AG04450 (cell line): ENCODE data around the gene MPZ. TPM values are rescaled to one million over a fixed set of nuclear protein-coding genes. Genes with fewer than 3 reads are reported as not detected.
"Not testable (repeated sequence)": the region's sequence is repeated elsewhere in the genome, so short reads cannot be mapped to it uniquely, and the experiment has no call there.

Experiments
- CTCF ChIA-PET: fragments of 300-600, 350-600 bp; formaldehyde crosslinking; extraction: SDS; loops from one replicate; lab custom pipeline; 2022; ENCODE audit warnings: antibody characterized with exemption, inconsistent platforms; lab: Charles Lee
- POLR2A ChIA-PET: fragments of 350-600 bp; formaldehyde crosslinking; extraction: SDS; loops from one replicate; lab custom pipeline; 2021; ENCODE audit warnings: antibody characterized with exemption, inconsistent platforms; lab: Yijun Ruan, JAX
- DNase-seq: peaks from one replicate; pipeline ENCODE4 v3.0.0-alpha.2; 2011; ENCODE audit warnings: low read depth, low spot score
- H3K27ac ChIP-seq: one replicate; pipeline ENCODE4 v1.5.1; 2012; ENCODE audit warnings: low read depth, low read length, control low read depth
- H3K27me3 ChIP-seq: one replicate; pipeline ENCODE4 v1.6.0; 2012; ENCODE audit warnings: low read length; ENCODE audit not compliant: control insufficient read depth, insufficient read depth
- H3K4me3 ChIP-seq: 2 replicates; pipeline ENCODE4 v1.5.1; 2011; ENCODE audit warnings: mild to moderate bottlenecking, low read depth, low read length, control low read depth
- H3K9me3 ChIP-seq: 2 replicates; pipeline ENCODE4 v1.5.1; 2012; ENCODE audit warnings: low read length; ENCODE audit not compliant: control insufficient read depth, insufficient read depth
- CTCF ChIP-seq: IDR thresholded peaks from 2 replicates; pipeline ENCODE4 v1.5.1; 2011; ENCODE audit warnings: low read depth, low read length, control low read depth, inconsistent platforms
- polyA plus RNA-seq: library from polyadenylated mRNA; depleted of rRNA; stranded (reverse); fragments of >200 nt; gene quantifications from 2 replicates; pipeline ENCODE4 v1.2.3, GENCODE V29; 2011

MPZ gene
- polyA plus RNA-seq, 1 experiment: 0.89 TPM

- CTCF ChIA-PET: no interaction called here
- H3K9me3 ChIP-seq: no peaks in the 10 kb centered on the region
- no peak overlapping the region for H3K4me3 ChIP-seq
- H3K27ac ChIP-seq: no peak overlapping the region
- POLR2A ChIA-PET: no interaction called here
- DNase-seq: no peak
- TF ChIP-seq CTCF: no peak
- H3K27me3 ChIP-seq: no peaks in the 10 kb centered on the region
Observed at GRCh38 chr1:161324020-161324419, 14.3 kb upstream of the MPZ start.

GRCh38 chr1:161315841-161316674, 6.3 kb upstream of the MPZ start:
- H3K4me3 ChIP-seq, H3K9me3 ChIP-seq, H3K27me3 ChIP-seq, H3K27ac ChIP-seq, DNase-seq, POLR2A ChIA-PET: not testable (repeated sequence)
- CTCF ChIA-PET: interaction anchor here (0.6 kb wide), 1 partner anchor 68 kb away, joined by 3 read pairs; no protein-coding TSS in a partner anchor

- Histone ChIP-seq H3K27ac (peak within 1 kb of the TSS; percentile 87), H3K9me3 (no peaks in the 10 kb centered on the region; the same call in 1 of the 2 replicates), H3K27me3 (peaks cover 12% of the 10 kb centered on the region), H3K4me3 (peak within 1 kb of the TSS; percentile 96)
- DNase-seq: peak; percentile 61
- TF ChIP-seq CTCF: peak; percentile 45
- ChIA-PET CTCF (interaction anchor here (0.6 to 1.8 kb wide), 7 partner anchors 13 to 123 kb away, joined by 3 to 7 read pairs (median 5); no protein-coding TSS in a partner anchor), POLR2A (interaction anchor here (0.7 to 1.5 kb wide), 4 partner anchors 89 to 129 kb away, joined by 3 to 12 read pairs (median 4); partner anchors contain the start of genes ADAMTS4 and TOMM40L)
Observed at GRCh38 chr1:161314201-161314981, 4.6 kb upstream of the MPZ start, which contains the start of gene SDHC. TSS of gene SDHC (plus strand) at chr1:161314381. CDS start at chr1:161314406, 25 bp downstream.

DNA sequence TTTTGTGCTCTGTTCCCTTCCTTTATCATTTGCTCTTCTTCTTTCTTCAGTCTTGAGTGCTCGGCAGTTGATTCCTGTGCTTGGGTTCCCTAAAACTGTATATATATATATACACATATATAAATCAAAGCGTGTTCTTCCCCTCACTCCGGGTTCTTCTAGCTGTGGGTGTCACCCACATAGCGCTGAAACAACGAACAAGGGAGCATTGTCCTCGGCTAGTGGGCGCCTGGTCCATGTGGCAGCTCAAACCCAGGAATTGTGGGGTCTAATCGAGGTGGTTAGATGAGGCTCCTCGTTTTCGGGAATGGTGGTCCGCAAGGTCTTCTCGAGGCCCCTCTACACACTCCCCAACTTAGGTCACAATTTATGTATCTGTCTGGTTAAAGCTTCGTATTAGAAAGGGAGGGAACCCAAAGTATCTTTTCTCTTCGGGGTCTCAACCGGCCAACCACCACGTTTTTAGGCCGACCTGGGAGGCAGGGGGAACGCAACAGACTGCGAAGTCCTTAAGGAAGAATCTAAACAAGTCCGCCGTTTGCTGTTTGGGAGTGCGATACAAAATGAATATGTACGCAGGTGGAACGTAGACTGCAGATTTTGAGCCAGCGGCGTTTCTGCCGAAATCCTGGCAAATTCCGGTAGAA, 3.9 kb upstream of the MPZ start:
- ChIA-PET CTCF (interaction anchor here (1.1 to 1.8 kb wide), 6 partner anchors 18 to 122 kb away, joined by 3 to 7 read pairs (median 4); partner anchors contain the start of gene TOMM40L), POLR2A (interaction anchor here (0.7 to 1.5 kb wide), 4 partner anchors 88 to 128 kb away, joined by 3 to 12 read pairs (median 4); partner anchors contain the start of genes ADAMTS4 and TOMM40L)
- no peak for DNase-seq
- H3K4me3 ChIP-seq: peak overlapping the region; percentile 96
- H3K9me3 ChIP-seq: no peaks in the 10 kb centered on the region; the same call in 1 of the 2 replicates
- no peak for TF ChIP-seq CTCF
- H3K27ac ChIP-seq: peak overlapping the region; percentile 87
- peaks cover 14% of the 10 kb centered on the region for H3K27me3 ChIP-seq

GRCh38 chr1:161311595-161312181, 1.9 kb upstream of the MPZ start:
- Histone ChIP-seq H3K4me3 (no peak overlapping the region), H3K9me3 (no peaks in the 10 kb centered on the region; the same call in 1 of the 2 replicates), H3K27ac (no peak overlapping the region), H3K27me3 (peaks cover 14% of the 10 kb centered on the region)
- DNase-seq: no peak
- TF ChIP-seq CTCF: no peak
- CTCF ChIA-PET: interaction anchor here (0.6 to 1.1 kb wide), 4 partner anchors 11 to 85 kb away, joined by 3 to 7 read pairs (median 4); no protein-coding TSS in a partner anchor
- POLR2A ChIA-PET: no interaction called here
